Upper lobe of right lung (tissue), 1 donor: ENCODE data around the gene DTNB. TPM values are rescaled to one million over a fixed set of nuclear protein-coding genes. Genes with fewer than 3 reads are reported as not detected.

Experiments used
- ATAC-seq: fragments of 200-7000 bp; cut with Tn5 transposase; one replicate; pipeline ENCODE4 v1.9.1; 2020; ENCODE audit warnings: mild to moderate bottlenecking, moderate library complexity
- DNase-seq: peaks from one replicate; pipeline ENCODE4 v3.0.0-alpha.2; 2020
- H3K27ac ChIP-seq: fragments of 200-600 bp; one replicate; pipeline ENCODE4 v1.8.0; 2022
- H3K27me3 ChIP-seq: fragments of 200-600 bp; one replicate; pipeline ENCODE4 v1.8.0; 2022; ENCODE audit warnings: mild to moderate bottlenecking
- H3K36me3 ChIP-seq: fragments of 200-600 bp; one replicate; pipeline ENCODE4 v1.8.0; 2022
- H3K4me1 ChIP-seq: fragments of 200-600 bp; one replicate; pipeline ENCODE4 v1.8.0; 2022
- H3K4me3 ChIP-seq: fragments of 200-600 bp; one replicate; pipeline ENCODE4 v1.8.0; 2022; ENCODE audit warnings: mild to moderate bottlenecking
- H3K9me3 ChIP-seq: fragments of 200-600 bp; one replicate; pipeline ENCODE4 v1.8.0; 2022
- CTCF ChIP-seq: fragments of 200-600 bp; IDR thresholded peaks from one replicate; pipeline ENCODE4 v1.8.0; 2022; ENCODE audit warnings: antibody characterized with exemption
- intact Hi-C: fragments of 100-400 bp; cut with DNase I; formaldehyde crosslinking; loops from one replicate; pipeline ENCODE4 v1.11.0; 2022
- total RNA-seq: library from RNA; stranded (reverse); fragmentation: NEBNext Ultra II Directional; extraction: Animal tissue kit (Norgen Biotek cat#: 25700); gene quantifications from one replicate; pipeline ENCODE4 v1.2.1, GENCODE V29; 2021
- donor health status: DM: no; HTN: yes; CAD: no; lungs with severe emphysema.

DTNB gene
- total RNA-seq, 1 donor from 2014 or later = 18.1 TPM

GRCh38 chr2:25493207-25493606, 180.2 kb downstream of the DTNB start:
- Histone ChIP-seq H3K9me3 (no peaks in the 10 kb centered on the region), H3K27me3 (no peaks in the 10 kb centered on the region), H3K27ac (no peak overlapping the region), H3K4me1 (no peaks in the 10 kb centered on the region), H3K36me3 (no peaks in the 10 kb centered on the region), H3K4me3 (no peak overlapping the region)
- no peak for TF ChIP-seq CTCF
- no peak for ATAC-seq
- intact Hi-C loops = no loop called here
- no peak for DNase-seq

- Histone ChIP-seq H3K36me3 (no peaks in the 10 kb centered on the region), H3K27ac (no peak overlapping the region), H3K4me1 (no peaks in the 10 kb centered on the region), H3K9me3 (no peaks in the 10 kb centered on the region), H3K4me3 (no peak overlapping the region), H3K27me3 (no peaks in the 10 kb centered on the region)
- intact Hi-C loops = no loop called here
- DNase-seq = no peak
- ATAC-seq = no peak
- TF ChIP-seq CTCF = no peak
These were observed 180.7 kb downstream of the DTNB start for GRCh38 chr2:25492726-25493125.

GRCh38 chr2:25491966-25492532, 181.3 kb downstream of the DTNB start:
- DNase-seq (no peak), ATAC-seq (no peak)
- Histone ChIP-seq H3K27ac (no peak overlapping the region), H3K9me3 (no peaks in the 10 kb centered on the region), H3K36me3 (no peaks in the 10 kb centered on the region), H3K4me3 (no peak overlapping the region), H3K4me1 (no peaks in the 10 kb centered on the region), H3K27me3 (no peaks in the 10 kb centered on the region)
- intact Hi-C loops = no loop called here
- TF ChIP-seq CTCF = no peak

- Histone ChIP-seq H3K4me3 (no peak overlapping the region), H3K4me1 (no peaks in the 10 kb centered on the region), H3K9me3 (no peaks in the 10 kb centered on the region), H3K36me3 (no peaks in the 10 kb centered on the region), H3K27ac (no peak overlapping the region), H3K27me3 (no peaks in the 10 kb centered on the region)
- no peak for DNase-seq
- intact Hi-C loops = no loop called here
- no peak for TF ChIP-seq CTCF
- ATAC-seq = peak; percentile 44
These were observed 182.2 kb downstream of the DTNB start for GRCh38 chr2:25491003-25491696.

DNA sequence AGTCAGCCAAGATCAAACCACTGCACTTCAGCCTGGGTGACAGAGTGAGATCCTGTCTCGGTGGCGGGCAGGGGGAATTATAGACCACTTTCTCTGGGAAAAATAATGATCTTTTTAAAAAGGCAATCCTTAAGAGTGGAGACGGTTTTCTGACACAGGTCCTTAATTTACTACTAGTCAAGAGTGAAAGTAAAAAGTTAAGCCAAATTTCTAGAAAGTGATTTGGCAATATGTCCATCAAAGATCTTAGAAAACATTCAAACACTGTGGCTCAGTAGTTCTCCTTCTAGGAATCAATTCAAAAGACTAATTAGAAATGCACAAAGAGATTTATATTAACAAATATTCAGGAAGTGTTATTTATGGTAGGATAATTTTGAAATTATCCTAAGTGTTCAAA, 183.2 kb downstream of the DTNB start:
- DNase-seq = no peak
- Histone ChIP-seq H3K36me3 (no peaks in the 10 kb centered on the region), H3K27me3 (no peaks in the 10 kb centered on the region), H3K4me1 (no peaks in the 10 kb centered on the region), H3K4me3 (no peak overlapping the region), H3K9me3 (no peaks in the 10 kb centered on the region), H3K27ac (no peak overlapping the region)
- no peak for TF ChIP-seq CTCF
- intact Hi-C loops = no loop called here
- ATAC-seq = no peak
